Prostate gland (tissue), 2 donors: ENCODE data around the gene RNF138.

Experiments used
- CTCF ChIP-seq, 4 experiments: fragments of 200-600 bp in 2 of 4; fragments of 450-650 bp in 2 of 4; sonication (generic) in 2 of 4; IDR thresholded peaks; 1 replicate in 3 of 4; 2 replicates in 1 of 4; pipeline ENCODE4 v1.5.1; 2016 to 2019; ENCODE audit warnings: antibody characterized with exemption in 4 of 4, mild to moderate bottlenecking in 2 of 4, moderate library complexity in 2 of 4
- POLR2A ChIP-seq: fragments of 450-650 bp; IDR thresholded peaks from one replicate; pipeline ENCODE4 v1.6.1; 2016; ENCODE audit warnings: antibody characterized with exemption, mild to moderate bottlenecking
- POLR2AphosphoS5 ChIP-seq: sonication (generic); formaldehyde crosslinking; IDR thresholded peaks from one replicate; pipeline ENCODE4 v1.6.1; 2017; ENCODE audit warnings: antibody characterized with exemption

DNA sequence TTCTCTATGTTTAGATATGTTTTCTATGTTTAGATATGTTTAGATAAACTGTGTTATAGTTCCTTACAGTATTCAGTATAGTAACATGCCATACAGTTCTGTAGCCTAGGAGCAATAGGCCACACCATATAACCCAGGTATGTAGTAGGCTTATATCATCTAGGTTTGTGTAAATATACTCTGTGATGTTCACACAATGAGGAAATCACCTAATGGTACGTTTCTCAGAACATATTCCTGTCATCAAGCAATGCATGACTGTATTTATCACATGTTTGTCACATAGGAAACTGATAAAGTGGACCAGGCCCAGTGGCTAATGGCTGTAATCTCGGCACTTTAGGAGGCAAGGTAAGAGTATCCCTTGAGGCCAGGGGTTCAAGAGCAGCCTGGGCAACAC lies 44.0 kb downstream of the RNF138 start:
- TF ChIP-seq POLR2AphosphoS5 (no peak), POLR2A (no peak), CTCF (IDR thresholded peaks at IDR 0.05) (no peak)
